ENCODE data around the gene ILRUN.
A peak's percentile ranks its signal among the peaks of the same experiment; 100 is the strongest.
"Not testable (repeated sequence)": the region's sequence is repeated elsewhere in the genome, so short reads cannot be mapped to it uniquely, and the experiment has no call there.

ILRUN gene

DNA sequence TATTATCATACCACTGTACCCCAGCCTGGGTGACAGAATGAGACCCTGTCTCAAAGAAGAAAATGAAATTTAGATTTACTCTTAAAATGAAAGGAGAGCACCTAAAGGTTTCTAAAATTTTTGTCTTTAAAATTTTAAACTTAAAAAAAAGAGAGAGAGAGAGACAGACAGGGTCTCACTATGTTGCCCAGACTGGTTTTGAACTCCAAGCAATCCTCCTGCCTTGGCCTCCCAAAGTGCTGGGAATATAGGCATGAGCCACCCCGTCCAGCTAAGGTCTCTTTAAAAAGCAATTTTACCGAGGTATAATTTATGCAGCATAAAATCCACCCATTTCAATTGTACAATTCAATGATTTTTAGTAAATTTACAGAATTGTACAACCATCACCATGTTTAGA lies 33.2 kb downstream of the ILRUN start:
- no peak for DNase-seq

DNA sequence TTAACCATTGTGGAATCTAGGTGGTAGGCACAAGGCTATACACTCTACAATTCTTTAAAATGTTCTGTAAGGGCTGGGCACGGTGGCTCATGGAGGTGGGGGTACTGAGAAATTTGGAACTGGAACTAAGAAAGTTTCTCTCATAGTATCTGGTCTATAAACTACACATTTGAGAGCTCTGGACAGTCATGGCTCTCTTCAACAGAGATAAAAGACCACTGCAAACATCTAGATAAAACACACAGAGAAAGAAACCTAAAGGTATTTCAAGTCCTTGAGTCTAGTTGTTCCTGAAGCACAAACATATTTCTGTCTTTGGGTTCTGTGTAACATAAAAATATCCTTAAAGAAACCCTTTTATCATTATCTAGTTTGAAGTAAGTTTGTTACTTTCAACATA lies 35.2 kb downstream of the ILRUN start:
- no peak for DNase-seq

- DNase-seq, result no peak
Measured at GRCh38 chr6:34658605-34659265, 37.8 kb downstream of the ILRUN start.

DNA sequence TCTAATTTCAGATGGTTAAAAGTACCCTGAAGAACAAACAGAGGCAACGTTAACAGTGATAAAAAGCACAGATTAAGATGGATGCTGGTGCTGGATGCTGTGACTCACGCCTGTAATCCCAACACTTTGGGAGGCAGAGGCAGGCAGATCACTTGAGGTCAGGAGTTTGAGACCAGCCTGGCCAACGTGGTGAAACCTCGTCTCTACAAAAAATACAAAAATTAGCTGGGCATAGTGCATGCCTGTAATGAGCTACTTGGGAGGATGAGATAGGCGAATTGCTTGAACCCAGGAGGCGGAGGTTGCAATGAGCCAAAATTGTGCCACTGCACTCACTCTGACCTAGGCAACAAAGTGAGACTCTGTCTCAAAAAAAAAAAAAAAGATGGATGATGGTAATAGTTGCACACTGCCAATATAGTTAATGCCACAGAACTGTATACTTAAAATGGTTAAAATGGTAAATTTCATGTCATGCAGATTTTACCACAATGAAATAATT lies 38.5 kb downstream of the ILRUN start:
- DNase-seq, result not testable (repeated sequence)

DNA sequence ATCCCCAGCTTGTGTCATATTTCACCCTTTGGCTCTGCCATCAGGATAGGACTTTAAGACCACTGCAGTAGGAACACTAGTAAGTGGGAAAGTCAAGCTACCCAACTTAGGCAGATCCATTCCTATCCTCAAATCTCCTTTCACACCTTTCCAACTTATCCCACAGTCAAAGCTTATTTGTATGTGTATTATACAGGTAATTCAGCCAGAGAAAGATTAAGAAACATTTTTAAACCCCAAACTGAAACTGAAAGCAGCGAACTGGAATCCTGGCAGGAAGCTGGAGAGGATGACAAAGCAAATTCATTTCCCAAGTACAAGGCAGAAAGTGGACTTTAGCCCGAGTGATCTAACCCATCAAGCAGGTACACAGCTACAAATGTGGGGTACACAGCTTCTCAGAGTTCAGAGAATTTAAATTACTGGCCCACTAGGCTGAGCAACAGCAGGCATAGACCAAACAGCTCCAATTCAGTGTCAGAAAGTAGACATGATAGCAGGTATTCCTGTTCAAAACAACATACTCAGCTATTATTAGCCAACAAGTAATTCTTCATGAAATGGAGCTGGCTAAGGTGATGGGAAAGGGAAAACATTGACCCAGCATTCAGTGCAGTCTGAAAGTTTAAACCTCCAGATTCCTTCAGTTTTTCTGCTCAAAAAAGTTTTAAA lies 39.1 kb downstream of the ILRUN start:
- peak; percentile 66 for DNase-seq

GRCh38 chr6:34657037-34657306 lies 39.6 kb downstream of the ILRUN start:
- no peak for DNase-seq

GRCh38 chr6:34656378-34657036 lies 40.1 kb downstream of the ILRUN start:
- peak; percentile 62 for DNase-seq

DNA sequence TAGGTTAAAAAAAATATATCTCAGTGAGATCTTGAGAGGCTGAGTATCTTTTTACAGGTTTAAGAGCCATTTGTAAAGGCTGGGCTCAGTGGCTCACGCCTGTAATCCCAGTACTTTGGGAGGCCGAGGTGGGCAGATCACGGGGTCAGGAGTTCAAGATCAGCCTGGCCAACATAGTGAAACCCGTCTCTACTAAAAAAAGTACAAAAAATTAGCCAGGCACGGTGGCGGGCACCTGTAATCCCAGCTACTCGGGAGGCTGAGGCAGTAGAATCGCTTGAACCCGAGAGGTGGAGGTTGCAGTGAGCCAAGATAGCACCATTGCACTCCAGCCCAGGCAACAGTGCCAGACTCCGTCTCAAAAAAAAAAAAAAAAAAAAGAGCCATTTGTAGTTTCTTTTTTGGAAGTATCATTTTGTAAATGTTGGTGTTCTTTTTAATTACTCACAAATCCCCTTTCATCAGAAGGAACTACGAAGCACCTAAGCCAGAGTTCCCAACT lies 40.6 kb downstream of the ILRUN start:
- not testable (repeated sequence) for DNase-seq

- no peak for DNase-seq
Measured at GRCh38 chr6:34654061-34654710, 42.4 kb downstream of the ILRUN start.

DNA sequence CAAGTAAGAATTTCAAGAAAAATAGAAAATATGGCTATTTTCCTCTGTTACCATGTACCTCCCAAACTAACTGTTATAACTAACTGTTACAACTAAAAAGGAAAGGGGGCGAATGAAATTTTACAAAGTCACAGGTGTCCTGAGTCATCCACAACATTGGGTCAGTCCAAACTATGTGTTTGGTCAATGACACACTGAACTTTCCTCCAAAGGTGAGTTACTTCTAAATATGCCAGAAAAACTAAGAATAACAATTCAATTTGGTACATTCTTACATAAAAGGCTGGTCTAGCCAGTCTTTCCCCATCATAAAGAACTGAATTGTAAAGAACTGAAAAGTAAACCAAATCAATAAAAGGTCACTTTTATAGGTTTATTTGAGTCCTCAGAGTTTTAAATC lies 44.3 kb downstream of the ILRUN start:
- no peak for DNase-seq

GRCh38 chr6:34650823-34651222 lies 45.7 kb downstream of the ILRUN start:
- no peak for DNase-seq

DNA sequence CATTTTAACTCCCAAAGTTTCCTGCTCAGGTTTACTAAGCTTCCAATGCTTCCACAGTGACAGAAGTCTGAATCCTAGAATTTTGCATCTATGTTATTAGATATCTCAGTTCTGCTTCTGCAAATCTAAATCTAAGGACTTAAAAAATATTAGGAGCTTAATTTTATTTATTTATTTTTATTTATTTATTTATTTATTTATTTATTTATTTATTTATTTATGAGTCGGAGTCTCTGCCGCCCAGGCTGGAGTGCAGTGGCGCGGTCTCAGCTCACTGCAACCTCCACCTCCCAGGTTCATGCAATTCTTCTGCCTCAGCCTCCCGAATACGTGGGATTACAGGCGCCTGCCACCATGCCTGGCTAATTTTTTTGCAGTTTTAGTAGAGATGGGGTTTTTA lies 46.3 kb downstream of the ILRUN start:
- not testable (repeated sequence) for DNase-seq

DNA sequence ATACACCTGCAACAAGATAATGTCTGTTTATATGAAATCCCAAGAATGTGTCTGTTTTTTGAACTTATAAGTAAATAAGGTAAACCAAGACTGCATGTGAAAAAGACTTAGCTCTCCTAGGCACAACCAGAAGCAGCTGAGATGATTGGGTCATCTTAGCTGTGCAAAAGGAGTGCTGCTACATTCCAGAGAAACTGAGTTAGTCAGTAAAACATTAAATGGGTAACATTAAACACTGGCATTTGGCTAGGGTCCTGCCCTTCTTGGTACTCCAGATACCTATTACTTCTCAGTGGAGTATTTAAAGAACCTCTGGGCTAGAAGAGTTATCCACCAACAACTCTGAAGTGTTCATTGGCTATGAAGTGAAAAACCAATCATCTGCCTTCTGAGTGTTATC lies 47.8 kb downstream of the ILRUN start:
- no peak for DNase-seq
